ENCODE measurements around the gene HACE1. TPM values are rescaled to one million over a fixed set of nuclear protein-coding genes. Genes with fewer than 3 reads are reported as not detected.

Gene HACE1
- total and polyA plus RNA-seq, 2 experiments from 2014 or later = 6.9 to 14.5 TPM

- Histone ChIP-seq H3K9me2 (replicated peaks; ENCODE audit: insufficient read depth) (no peaks in the 10 kb centered on the region), H3K4me3 (no peak overlapping the region), H3K36me3 (replicated peaks; ENCODE audit: insufficient read depth, low read depth) (no peaks in the 10 kb centered on the region), H3K79me2 (no peaks in the 10 kb centered on the region), H3K27ac (no peak overlapping the region), H3K4me1 (ENCODE audit: insufficient read depth) (no peaks in the 10 kb centered on the region), H3K9me3 (ENCODE audit: low read depth) (no peaks in the 10 kb centered on the region), H2AFZ (no peak overlapping the region), H3K27me3 (no peaks in the 10 kb centered on the region), H4K20me1 (ENCODE audit: insufficient read depth, poor library complexity, severe bottlenecking) (no peaks in the 10 kb centered on the region), H3K4me2 (no peak overlapping the region)
- no peak for DNase-seq (ENCODE audit: low spot score)
- 91% methylated on average over 3 of the region's 3 CpGs for WGBS (ENCODE audit: low lambda C conversion rate, missing lambda C conversion rate)
- TF ChIP-seq, protein P1, sequence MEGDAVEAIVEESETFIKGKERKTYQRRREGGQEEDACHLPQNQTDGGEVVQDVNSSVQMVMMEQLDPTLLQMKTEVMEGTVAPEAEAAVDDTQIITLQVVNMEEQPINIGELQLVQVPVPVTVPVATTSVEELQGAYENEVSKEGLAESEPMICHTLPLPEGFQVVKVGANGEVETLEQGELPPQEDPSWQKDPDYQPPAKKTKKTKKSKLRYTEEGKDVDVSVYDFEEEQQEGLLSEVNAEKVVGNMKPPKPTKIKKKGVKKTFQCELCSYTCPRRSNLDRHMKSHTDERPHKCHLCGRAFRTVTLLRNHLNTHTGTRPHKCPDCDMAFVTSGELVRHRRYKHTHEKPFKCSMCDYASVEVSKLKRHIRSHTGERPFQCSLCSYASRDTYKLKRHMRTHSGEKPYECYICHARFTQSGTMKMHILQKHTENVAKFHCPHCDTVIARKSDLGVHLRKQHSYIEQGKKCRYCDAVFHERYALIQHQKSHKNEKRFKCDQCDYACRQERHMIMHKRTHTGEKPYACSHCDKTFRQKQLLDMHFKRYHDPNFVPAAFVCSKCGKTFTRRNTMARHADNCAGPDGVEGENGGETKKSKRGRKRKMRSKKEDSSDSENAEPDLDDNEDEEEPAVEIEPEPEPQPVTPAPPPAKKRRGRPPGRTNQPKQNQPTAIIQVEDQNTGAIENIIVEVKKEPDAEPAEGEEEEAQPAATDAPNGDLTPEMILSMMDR (IDR thresholded peaks at IDR 0.05; ENCODE audit: poor library complexity) = no peak
- TF ChIP-seq EZH2 (IDR thresholded peaks at IDR 0.05; ENCODE audit: borderline replicate concordance) (no peak), EZH2phosphoT487 (IDR thresholded peaks at IDR 0.05; ENCODE audit: low read depth, severe bottlenecking, unreplicated experiment) (no peak)
Observed at GRCh38 chr6:104799134-104799657, 60.5 kb downstream of the HACE1 start.

GRCh38 chr6:104796031-104796785, 63.5 kb downstream of the HACE1 start:
- Histone ChIP-seq H3K9me3 (ENCODE audit: low read depth) (no peaks in the 10 kb centered on the region), H3K9me2 (replicated peaks; ENCODE audit: insufficient read depth) (no peaks in the 10 kb centered on the region), H3K4me3 (no peak overlapping the region), H3K4me1 (ENCODE audit: insufficient read depth) (no peaks in the 10 kb centered on the region), H3K27ac (no peak overlapping the region), H3K36me3 (replicated peaks; ENCODE audit: insufficient read depth, low read depth) (no peaks in the 10 kb centered on the region), H3K27me3 (no peaks in the 10 kb centered on the region), H3K79me2 (no peaks in the 10 kb centered on the region), H2AFZ (no peak overlapping the region), H4K20me1 (ENCODE audit: insufficient read depth, poor library complexity, severe bottlenecking) (no peaks in the 10 kb centered on the region), H3K4me2 (no peak overlapping the region)
- WGBS (ENCODE audit: low lambda C conversion rate, missing lambda C conversion rate) = 91% methylated on average over 6 of the region's 6 CpGs
- no peak for TF ChIP-seq EZH2phosphoT487 (IDR thresholded peaks at IDR 0.05; ENCODE audit: low read depth, severe bottlenecking, unreplicated experiment)
- TF ChIP-seq, protein P1 (IDR thresholded peaks at IDR 0.05; ENCODE audit: poor library complexity) = no peak
- TF ChIP-seq EZH2 (IDR thresholded peaks at IDR 0.05; ENCODE audit: borderline replicate concordance) = no peak
- no peak for DNase-seq (ENCODE audit: low spot score)

- H3K4me3 ChIP-seq = no peak overlapping the region
- no peaks in the 10 kb centered on the region for H3K9me3 ChIP-seq (ENCODE audit: low read depth)
- no peak overlapping the region for H2AFZ ChIP-seq
- H3K79me2 ChIP-seq = no peaks in the 10 kb centered on the region
- peak; percentile 28 for DNase-seq (ENCODE audit: low spot score)
- no peak overlapping the region for H3K27ac ChIP-seq
- no peaks in the 10 kb centered on the region for H3K4me1 ChIP-seq (ENCODE audit: insufficient read depth)
- 81% methylated on average over 3 of the region's 3 CpGs for WGBS (ENCODE audit: low lambda C conversion rate, missing lambda C conversion rate)
- no peaks in the 10 kb centered on the region for H3K27me3 ChIP-seq
- H3K9me2 ChIP-seq (replicated peaks; ENCODE audit: insufficient read depth) = no peaks in the 10 kb centered on the region
- TF ChIP-seq EZH2phosphoT487 (IDR thresholded peaks at IDR 0.05; ENCODE audit: low read depth, severe bottlenecking, unreplicated experiment) (no peak), EZH2 (IDR thresholded peaks at IDR 0.05; ENCODE audit: borderline replicate concordance) (no peak)
- TF ChIP-seq, protein P1 (IDR thresholded peaks at IDR 0.05; ENCODE audit: poor library complexity) = no peak
- H4K20me1 ChIP-seq (ENCODE audit: insufficient read depth, poor library complexity, severe bottlenecking) = no peaks in the 10 kb centered on the region
- H3K4me2 ChIP-seq = no peak overlapping the region
- no peaks in the 10 kb centered on the region for H3K36me3 ChIP-seq (replicated peaks; ENCODE audit: insufficient read depth, low read depth)
Observed at GRCh38 chr6:104795363-104795762, 64.4 kb downstream of the HACE1 start.
